OCI-LY7 (cell line): ENCODE data around the gene AADACL4. TPM values are rescaled to one million over a fixed set of nuclear protein-coding genes. Genes with fewer than 3 reads are reported as not detected.

Experiments
- BruUV-seq: library from RNA; stranded (reverse); fragments of 400-500 nt; replicated peaks from 2 replicates; lab custom pipeline; 2021; lab: Mats Ljungman, UMichigan
- CTCF ChIA-PET: fragments of 300-600 bp; sonication (Branson Sonifier 250); formaldehyde crosslinking; loops from one replicate; lab custom pipeline; 2022; ENCODE audit warnings: antibody characterized with exemption; ENCODE audit not compliant: unreplicated experiment; lab: Charles Lee
- POLR2A ChIA-PET: fragments of 300-600 bp; sonication (Branson Sonifier 250); formaldehyde crosslinking; loops from one replicate; lab custom pipeline; 2022; ENCODE audit warnings: antibody characterized with exemption; lab: Charles Lee
- DNase-seq: peaks from one replicate; pipeline ENCODE4 v3.0.0-alpha.2; 2015; ENCODE audit warnings: low spot score
- H2AFZ ChIP-seq: fragments of 200-600 bp; sonication (generic), shearing (Covaris generic); 2 replicates; pipeline ENCODE4 v1.6.1; 2014; ENCODE audit warnings: mild to moderate bottlenecking, antibody characterized with exemption, low read length, moderate library complexity
- H3K27ac ChIP-seq: fragments of 200-600 bp; sonication (generic); 2 replicates; pipeline ENCODE4 v1.5.1; 2014; ENCODE audit warnings: mixed run types, low read depth, mild to moderate bottlenecking, moderate library complexity, low read length, inconsistent platforms; ENCODE audit not compliant: poor library complexity, severe bottlenecking
- H3K36me3 ChIP-seq: fragments of 200-600 bp; sonication (generic); 2 replicates; pipeline ENCODE4 v1.6.1; 2014; ENCODE audit warnings: mild to moderate bottlenecking, antibody characterized with exemption, low read length, moderate library complexity, mixed read lengths; ENCODE audit not compliant: insufficient read depth
- H3K4me1 ChIP-seq: fragments of 200-600 bp; sonication (generic); 2 replicates; pipeline ENCODE4 v1.5.1; 2014; ENCODE audit warnings: mild to moderate bottlenecking, low read length; ENCODE audit not compliant: insufficient read depth, poor library complexity, severe bottlenecking
- H3K4me2 ChIP-seq: fragments of 200-600 bp; sonication (generic); 2 replicates; pipeline ENCODE4 v1.6.1; 2014; ENCODE audit warnings: mild to moderate bottlenecking, low read length
- H3K4me3 ChIP-seq: fragments of 200-600 bp; sonication (generic); 2 replicates; pipeline ENCODE4 v1.5.1; 2014; ENCODE audit warnings: mild to moderate bottlenecking, low read depth, low read length; ENCODE audit not compliant: poor library complexity, severe bottlenecking
- H3K79me2 ChIP-seq: fragments of 200-600 bp; sonication (generic); 2 replicates; pipeline ENCODE4 v1.6.1; 2016; ENCODE audit warnings: low read depth, mild to moderate bottlenecking, low read length, moderate library complexity, mixed read lengths; ENCODE audit not compliant: insufficient read depth
- H3K9me2 ChIP-seq: fragments of 200-600 bp; sonication (generic); 2 replicates; pipeline ENCODE4 v1.6.1; 2016; ENCODE audit warnings: mild to moderate bottlenecking, low read length, mixed read lengths; ENCODE audit not compliant: insufficient read depth
- H3K9me3 ChIP-seq: fragments of 200-600 bp; sonication (generic); 2 replicates; pipeline ENCODE4 v1.6.1; 2014; ENCODE audit warnings: mild to moderate bottlenecking, mixed run types, low read length, mixed read lengths
- H4K20me1 ChIP-seq: fragments of 200-600 bp; sonication (generic); 2 replicates; pipeline ENCODE4 v1.6.1; 2014; ENCODE audit warnings: mild to moderate bottlenecking, antibody characterized with exemption, low read length, moderate library complexity, mixed read lengths; ENCODE audit not compliant: insufficient read depth
- CTCF ChIP-seq: fragments of 200-600 bp; sonication (generic); conservative IDR thresholded peaks from 2 replicates; pipeline ENCODE4 v1.5.1; 2014; ENCODE audit warnings: mild to moderate bottlenecking, antibody characterized with exemption, low read length, moderate library complexity, mixed read lengths
- EZH2phosphoT487 ChIP-seq: fragments of 200-600 bp; sonication (generic); IDR thresholded peaks from 2 replicates; pipeline ENCODE4 v1.6.1; 2018; ENCODE audit warnings: low read depth, borderline replicate concordance, mild to moderate bottlenecking, mixed run types, antibody characterized with exemption, low read length, moderate library complexity, mixed read lengths
- intact Hi-C: fragments of 100-400 bp; cut with micrococcal nuclease; formaldehyde crosslinking; loops from one replicate; pipeline ENCODE4 v1.10.0; 2022; ENCODE audit not compliant: unreplicated experiment
- total RNA-seq, 2 experiments: library from RNA; depleted of rRNA in 1 of 2; stranded (reverse); fragments of >200 nt in 1 of 2; shearing (Covaris generic) in 1 of 2; gene quantifications; 2 replicates each; pipeline ENCODE4 v1.2.3, GENCODE V29; 2014 to 2022

AADACL4 gene
- total RNA-seq, 2 experiments from 2014 or later, result not detected

- CTCF ChIA-PET, result no interaction called here
- Histone ChIP-seq H3K4me3 (no peak overlapping the region), H3K9me3 (no peaks in the 10 kb centered on the region), H3K4me2 (no peak overlapping the region), H3K36me3 (no peaks in the 10 kb centered on the region), H3K27ac (no peak overlapping the region), H2AFZ (no peak overlapping the region), H4K20me1 (no peaks in the 10 kb centered on the region), H3K4me1 (no peaks in the 10 kb centered on the region), H3K9me2 (no peaks in the 10 kb centered on the region), H3K79me2 (no peaks in the 10 kb centered on the region)
- no peak for TF ChIP-seq EZH2phosphoT487
- no peak for TF ChIP-seq CTCF
- intact Hi-C loops, result no loop called here
- no peak for DNase-seq
- POLR2A ChIA-PET, result interaction anchor here (0.6 kb wide), 1 partner anchor 1189 kb away, joined by 5 read pairs; no protein-coding TSS in a partner anchor
- no TSS peak for BruUV-seq
Measured at GRCh38 chr1:12615865-12616708, 27.8 kb upstream of the AADACL4 start.

DNA sequence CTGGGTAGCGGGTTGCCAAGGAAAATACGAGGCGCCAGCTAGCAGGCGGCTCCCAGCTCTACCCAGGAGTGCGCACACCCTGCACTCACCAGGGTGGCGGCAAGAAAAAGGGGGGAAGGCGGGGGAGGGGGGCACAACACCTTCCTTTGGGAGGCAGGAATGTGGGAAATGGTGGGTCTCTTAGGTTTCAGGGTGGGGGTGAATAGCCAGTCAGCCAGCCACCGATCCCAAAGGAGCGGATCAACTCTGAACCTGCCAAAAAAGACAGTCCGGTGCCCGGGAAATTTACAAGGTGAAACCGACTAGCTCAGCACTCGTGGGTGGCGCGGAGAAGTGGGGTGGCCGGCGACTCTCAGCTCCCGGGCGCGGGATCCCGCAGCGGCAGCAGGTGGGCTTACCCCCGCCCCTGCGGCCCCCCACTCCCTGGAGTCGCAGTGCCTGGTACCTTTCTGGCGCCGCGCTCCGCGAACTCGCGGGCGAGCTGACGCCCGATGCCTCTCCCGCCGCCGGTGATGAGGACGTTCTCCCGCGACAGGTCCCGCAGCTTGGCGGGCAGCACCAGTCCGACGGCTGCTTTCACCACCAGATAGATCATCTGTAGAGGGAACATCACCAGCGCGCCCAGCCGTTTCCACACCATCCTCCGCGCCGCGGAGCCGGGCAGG lies 27.0 kb upstream of the AADACL4 start:
- no TSS peak for BruUV-seq
- intact Hi-C loops, result no loop called here
- Histone ChIP-seq H3K9me3 (no peaks in the 10 kb centered on the region), H3K36me3 (no peaks in the 10 kb centered on the region), H3K79me2 (no peaks in the 10 kb centered on the region), H3K4me1 (no peaks in the 10 kb centered on the region), H3K27ac (no peak overlapping the region), H2AFZ (no peak overlapping the region), H3K4me3 (no peak overlapping the region), H3K4me2 (no peak overlapping the region), H3K9me2 (no peaks in the 10 kb centered on the region), H4K20me1 (no peaks in the 10 kb centered on the region)
- no peak for DNase-seq
- POLR2A ChIA-PET, result interaction anchor here (0.6 to 0.7 kb wide), 2 partner anchors 257 to 1190 kb away, joined by 3 to 5 read pairs; no protein-coding TSS in a partner anchor
- CTCF ChIA-PET, result no interaction called here
- TF ChIP-seq EZH2phosphoT487 (no peak), CTCF (no peak)
